Keratinocyte (primary cell): ENCODE results near the gene ZFP91. TPM values are rescaled to one million over a fixed set of nuclear protein-coding genes. Genes with fewer than 3 reads are reported as not detected.

Experiments
- DNase-seq: peaks from one replicate; pipeline ENCODE4 v3.0.0-alpha.2; 2011; ENCODE audit warnings: low read depth, missing footprints, low spot score
- FAIRE-seq: peaks from 2 replicates; lab custom pipeline; 2011; peaks lifted over from hg19 to GRCh38; lab: Jason Lieb, UNC
- H2AFZ ChIP-seq: 2 replicates; pipeline ENCODE4 v1.6.0; 2012; ENCODE audit warnings: low read length, control low read depth, inconsistent platforms; ENCODE audit not compliant: control insufficient read depth
- H3K27ac ChIP-seq: 2 replicates; pipeline ENCODE4 v1.5.1; 2011; ENCODE audit warnings: low read length; ENCODE audit not compliant: control insufficient read depth, insufficient read depth
- H3K27me3 ChIP-seq: 3 replicates; pipeline ENCODE4 v1.6.0; 2011; ENCODE audit warnings: low read length; ENCODE audit not compliant: control insufficient read depth, insufficient read depth; ENCODE audit errors: extremely low read depth
- H3K36me3 ChIP-seq, 2 experiments: 2 replicates in 1 of 2; 3 replicates in 1 of 2; pipeline ENCODE4 v1.5.1; 2011; ENCODE audit warnings: low read length in 2 of 2, mild to moderate bottlenecking in 1 of 2; ENCODE audit not compliant: control insufficient read depth in 2 of 2, insufficient read depth in 2 of 2; ENCODE audit errors: extremely low read depth in 1 of 2
- H3K4me1 ChIP-seq: 3 replicates; pipeline ENCODE4 v1.5.1; 2011; ENCODE audit warnings: low read length; ENCODE audit not compliant: control insufficient read depth, insufficient read depth; ENCODE audit errors: extremely low read depth
- H3K4me2 ChIP-seq: 3 replicates; pipeline ENCODE4 v1.6.0; 2011; ENCODE audit warnings: low read depth, low read length; ENCODE audit not compliant: control insufficient read depth, insufficient read depth; ENCODE audit errors: extremely low read depth
- H3K4me3 ChIP-seq, 3 experiments: fragments of 200-600 bp in 1 of 3; sonication (generic) in 1 of 3; 2 replicates in 2 of 3; 3 replicates in 1 of 3; pipeline ENCODE4 v1.5.1; 2011 to 2016; ENCODE audit warnings: low read length in 3 of 3, mild to moderate bottlenecking in 3 of 3, control low read depth in 2 of 3, inconsistent platforms in 1 of 3, low read depth in 1 of 3, mixed read lengths in 1 of 3, mixed run types in 1 of 3, moderate library complexity in 1 of 3; ENCODE audit not compliant: control insufficient read depth in 2 of 3, insufficient read depth in 2 of 3; ENCODE audit errors: extremely low read depth in 1 of 3
- H3K79me2 ChIP-seq: 2 replicates; pipeline ENCODE4 v1.6.0; 2012; ENCODE audit warnings: low read length; ENCODE audit not compliant: control insufficient read depth, insufficient read depth
- H3K9ac ChIP-seq: 3 replicates; pipeline ENCODE4 v1.6.0; 2011; ENCODE audit warnings: low read length; ENCODE audit not compliant: control insufficient read depth, insufficient read depth; ENCODE audit errors: extremely low read depth
- H3K9me1 ChIP-seq: 3 replicates; pipeline ENCODE4 v1.6.0; 2011; ENCODE audit warnings: low read length; ENCODE audit not compliant: control insufficient read depth, insufficient read depth; ENCODE audit errors: extremely low read depth
- H3K9me3 ChIP-seq: 2 replicates; pipeline ENCODE4 v1.5.1; 2012; ENCODE audit warnings: low read depth, low read length; ENCODE audit not compliant: control insufficient read depth
- H4K20me1 ChIP-seq: 3 replicates; pipeline ENCODE4 v1.6.0; 2011; ENCODE audit warnings: low read length; ENCODE audit not compliant: control insufficient read depth, insufficient read depth; ENCODE audit errors: extremely low read depth
- CTCF ChIP-seq, 3 experiments: IDR thresholded peaks in 1 of 3; conservative IDR thresholded peaks in 1 of 3; optimal IDR thresholded peaks in 1 of 3; 2 replicates in 2 of 3; 3 replicates in 1 of 3; pipeline versions ENCODE3 to v1.5.1; 2011; ENCODE audit warnings: low read length in 3 of 3, mild to moderate bottlenecking in 3 of 3, moderate library complexity in 2 of 3, control low read depth in 1 of 3, inconsistent platforms in 1 of 3; ENCODE audit not compliant: insufficient read depth in 2 of 3; ENCODE audit errors: extremely low read depth in 1 of 3
- EZH2 ChIP-seq: IDR thresholded peaks from one replicate; pipeline ENCODE4 v1.6.1; 2012; ENCODE audit warnings: inconsistent platforms, mild to moderate bottlenecking, low read length, moderate library complexity
- dilution Hi-C: fragments of 300-500 bp; cut with MboI; formaldehyde crosslinking; loops from one replicate; pipeline ENCODE4 v1.7.0; 2020; ENCODE audit warnings: low sequenced_read_pairs; ENCODE audit not compliant: extremely low pct_ligation_motif_present
- polyA plus RNA-seq, 5 experiments: library from polyadenylated mRNA; depleted of rRNA in 3 of 5; stranded (reverse) in 3 of 5; stranded (forward) in 1 of 5; unstranded in 1 of 5; fragments of >200 nt; gene quantifications; 1 replicate in 1 of 5; 2 replicates in 3 of 5; 3 replicates in 1 of 5; pipeline versions ENCODE4 v1.2.1 to v1.2.3, GENCODE V29; 2011 to 2012; ENCODE audit warnings: missing spikeins in 2 of 5, low read depth in 1 of 5, low replicate concordance in 1 of 5

Gene ZFP91
- polyA plus RNA-seq, 1 donor (not counting 4 experiments of a cell fraction or from before 2014, with no cell fraction given): 45.6 TPM

- no peaks in the 10 kb centered on the region for H3K9me3 ChIP-seq
- TF ChIP-seq CTCF (optimal IDR thresholded peaks at IDR 0.05 in 1 of 3, IDR thresholded peaks at IDR 0.05 in 1 of 3, conservative IDR thresholded peaks at IDR 0.05 in 1 of 3; ENCODE audit: extremely low read depth in 1 of 3, insufficient read depth in 2 of 3, low read length in 3 of 3) (no peak), EZH2 (no peak)
- H3K4me3 ChIP-seq: no peak overlapping the region
- H3K4me1 ChIP-seq: no peaks in the 10 kb centered on the region
- H4K20me1 ChIP-seq: no peaks in the 10 kb centered on the region
- no peaks in the 10 kb centered on the region for H3K9me1 ChIP-seq
- DNase-seq (no peak), FAIRE-seq (no peak)
- no peak overlapping the region for H3K27ac ChIP-seq
- no peak overlapping the region for H3K4me2 ChIP-seq
- dilution Hi-C loops: loop anchor here (10.0 kb wide), 1 partner anchor 545 kb away; no protein-coding TSS in a partner anchor
- peaks cover 16 to 19% of the 10 kb centered on the region in 2 experiments for H3K36me3 ChIP-seq
- no peaks in the 10 kb centered on the region for H3K27me3 ChIP-seq
- H2AFZ ChIP-seq: no peak overlapping the region
- H3K9ac ChIP-seq: no peak overlapping the region
- H3K79me2 ChIP-seq: peaks cover 49% of the 10 kb centered on the region
These were observed 30.9 kb downstream of the ZFP91 start for GRCh38 chr11:58609723-58610122.

GRCh38 chr11:58613228-58613627, 34.4 kb downstream of the ZFP91 start:
- dilution Hi-C loops: no loop called here
- H3K9ac ChIP-seq: no peak overlapping the region
- no peak overlapping the region for H2AFZ ChIP-seq
- H3K27me3 ChIP-seq: no peaks in the 10 kb centered on the region
- H3K36me3 ChIP-seq: peaks cover 25 to 36% of the 10 kb centered on the region in 2 experiments
- H3K9me1 ChIP-seq: no peaks in the 10 kb centered on the region
- no peaks in the 10 kb centered on the region for H4K20me1 ChIP-seq
- peaks cover 18% of the 10 kb centered on the region for H3K79me2 ChIP-seq
- no peak overlapping the region for H3K4me3 ChIP-seq
- H3K27ac ChIP-seq: no peak overlapping the region
- TF ChIP-seq EZH2 (no peak), CTCF (optimal IDR thresholded peaks at IDR 0.05 in 1 of 3, IDR thresholded peaks at IDR 0.05 in 1 of 3, conservative IDR thresholded peaks at IDR 0.05 in 1 of 3; ENCODE audit: extremely low read depth in 1 of 3, insufficient read depth in 2 of 3, low read length in 3 of 3) (no peak)
- DNase-seq (no peak), FAIRE-seq (no peak)
- peaks cover 12% of the 10 kb centered on the region for H3K4me1 ChIP-seq
- no peak overlapping the region for H3K4me2 ChIP-seq
- no peaks in the 10 kb centered on the region for H3K9me3 ChIP-seq
